ENCODE data around the gene LRFN2.

LRFN2 gene

DNA sequence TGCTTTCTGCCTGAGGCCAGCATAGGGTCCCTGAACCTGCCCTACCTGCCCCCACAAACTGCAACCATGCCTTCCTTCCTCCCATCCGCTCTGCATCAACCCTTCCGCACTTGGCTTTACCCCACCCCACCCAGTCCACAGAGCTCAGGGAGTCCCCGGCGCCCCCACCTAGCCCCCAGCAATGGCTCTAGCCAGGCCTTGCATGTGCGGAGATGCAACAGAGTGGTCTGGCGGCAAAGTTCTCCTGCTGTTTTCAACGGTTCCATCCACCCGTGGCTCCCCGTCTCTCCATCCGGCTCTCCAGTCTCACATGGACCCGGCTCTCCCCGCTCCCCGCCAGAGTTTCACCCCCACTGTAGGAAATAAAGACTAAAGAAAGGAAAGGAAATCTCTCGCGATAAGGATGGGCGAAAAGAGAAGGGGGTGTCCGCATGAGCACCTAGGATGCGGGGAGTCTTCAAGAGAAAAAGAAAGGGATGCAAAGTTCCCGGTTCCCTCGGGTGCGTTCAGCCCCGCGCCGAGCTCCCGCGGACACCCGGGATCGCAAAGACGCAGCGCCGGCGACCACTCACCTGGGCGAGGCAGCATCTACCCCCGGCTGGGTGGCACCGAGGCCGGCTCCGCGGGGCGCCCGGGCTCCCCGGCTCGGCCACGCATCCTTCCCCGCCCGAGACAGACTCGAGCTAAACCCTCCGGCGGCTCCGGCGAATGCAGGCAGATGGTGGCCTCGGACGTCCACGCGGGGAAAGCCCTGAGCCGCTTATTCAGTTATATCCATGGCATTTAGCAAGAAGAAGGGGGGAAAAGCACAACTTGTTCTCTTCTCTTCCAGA lies 579 bp downstream of the LRFN2 start:
- no peak for DNase-seq (ENCODE audit: low read depth in 4 of 4, low spot score in 1 of 4)

DNA sequence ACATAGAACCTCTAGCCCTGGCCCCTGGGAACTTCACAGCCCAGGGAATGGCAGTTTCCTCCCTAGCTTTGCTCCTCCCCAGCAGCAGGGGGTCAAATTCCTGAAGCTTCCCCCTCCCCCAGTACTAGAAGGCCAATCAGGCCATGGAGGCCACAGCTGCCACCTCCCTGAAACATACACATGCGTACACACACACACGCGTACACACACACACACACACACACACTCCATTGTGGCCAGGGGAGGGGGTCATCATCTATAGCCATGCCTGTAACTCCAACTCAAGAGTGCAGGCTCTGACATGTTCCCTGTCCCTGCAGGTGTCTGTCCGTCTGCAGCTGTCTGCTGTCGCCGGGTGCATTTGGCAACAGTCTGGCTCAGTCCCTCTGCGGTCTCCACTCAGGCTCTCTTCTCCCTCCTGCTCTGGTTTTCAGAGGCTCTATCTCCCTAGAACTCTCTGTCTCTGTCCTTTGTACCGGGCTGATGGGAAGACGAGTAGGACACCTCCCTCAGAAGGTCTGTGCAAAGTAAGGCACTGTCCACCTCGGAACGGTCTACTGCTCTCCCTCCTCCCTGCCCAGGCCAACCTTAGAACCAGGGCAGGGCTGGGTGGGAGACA lies 1.4 kb downstream of the LRFN2 start:
- no peak for DNase-seq (ENCODE audit: low read depth in 4 of 4, low spot score in 1 of 4)

GRCh38 chr6:40585223-40585622 lies 1.9 kb downstream of the LRFN2 start:
- no peak for DNase-seq (ENCODE audit: low read depth in 4 of 4, low spot score in 1 of 4)

- DNase-seq (ENCODE audit: low read depth in 4 of 4, low spot score in 1 of 4): no peak
Observed at GRCh38 chr6:40584741-40585140, 2.4 kb downstream of the LRFN2 start.

DNA sequence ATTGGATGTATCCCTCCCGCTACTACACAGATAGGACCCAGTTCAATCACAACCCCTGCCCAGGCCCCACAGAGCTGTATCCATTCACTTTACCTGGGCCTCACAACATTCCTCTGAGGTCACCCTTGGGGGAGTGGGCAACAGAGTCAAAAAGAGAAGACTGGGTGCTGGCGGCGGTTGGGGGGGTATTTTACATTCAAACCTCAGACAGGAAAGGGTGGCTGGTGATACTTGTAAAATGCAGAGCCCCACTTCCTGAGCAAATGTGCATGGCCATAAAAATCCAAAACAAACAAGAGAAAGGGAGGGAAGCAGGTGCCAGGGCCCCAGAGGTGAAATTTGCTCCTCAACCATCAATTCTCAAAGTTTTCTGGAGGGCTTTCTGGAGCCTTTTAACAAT lies 3.5 kb downstream of the LRFN2 start:
- DNase-seq (ENCODE audit: low read depth in 4 of 4, low spot score in 1 of 4): no peak

GRCh38 chr6:40582892-40583291 lies 4.3 kb downstream of the LRFN2 start:
- no peak for DNase-seq (ENCODE audit: low read depth in 4 of 4, low spot score in 1 of 4)

DNA sequence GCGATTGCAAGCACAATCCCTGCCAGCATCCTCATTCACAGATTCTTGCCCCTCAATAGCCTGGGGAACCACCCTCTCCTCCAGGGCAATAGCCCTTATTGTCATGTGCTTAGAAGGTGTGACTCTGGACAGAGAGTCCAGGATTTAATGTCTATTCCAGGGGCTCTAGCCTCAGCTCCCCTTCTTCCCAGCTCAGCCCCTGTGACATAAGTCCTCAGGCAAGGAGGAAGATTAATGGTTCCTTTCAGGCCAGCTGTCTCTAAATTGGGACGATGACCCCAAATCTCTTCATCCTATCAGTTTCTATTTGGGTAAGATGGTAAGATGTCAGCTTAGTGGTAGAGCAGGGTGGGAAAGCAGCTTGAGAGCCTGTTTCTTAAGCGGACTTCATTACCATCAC lies 8.1 kb downstream of the LRFN2 start:
- DNase-seq (ENCODE audit: low read depth in 4 of 4, low spot score in 1 of 4): no peak

GRCh38 chr6:40577672-40578071 lies 9.5 kb downstream of the LRFN2 start:
- DNase-seq (ENCODE audit: low read depth in 4 of 4, low spot score in 1 of 4): no peak

GRCh38 chr6:40573221-40573620 lies 13.9 kb downstream of the LRFN2 start:
- DNase-seq (ENCODE audit: low read depth in 4 of 4, low spot score in 1 of 4): no peak

DNA sequence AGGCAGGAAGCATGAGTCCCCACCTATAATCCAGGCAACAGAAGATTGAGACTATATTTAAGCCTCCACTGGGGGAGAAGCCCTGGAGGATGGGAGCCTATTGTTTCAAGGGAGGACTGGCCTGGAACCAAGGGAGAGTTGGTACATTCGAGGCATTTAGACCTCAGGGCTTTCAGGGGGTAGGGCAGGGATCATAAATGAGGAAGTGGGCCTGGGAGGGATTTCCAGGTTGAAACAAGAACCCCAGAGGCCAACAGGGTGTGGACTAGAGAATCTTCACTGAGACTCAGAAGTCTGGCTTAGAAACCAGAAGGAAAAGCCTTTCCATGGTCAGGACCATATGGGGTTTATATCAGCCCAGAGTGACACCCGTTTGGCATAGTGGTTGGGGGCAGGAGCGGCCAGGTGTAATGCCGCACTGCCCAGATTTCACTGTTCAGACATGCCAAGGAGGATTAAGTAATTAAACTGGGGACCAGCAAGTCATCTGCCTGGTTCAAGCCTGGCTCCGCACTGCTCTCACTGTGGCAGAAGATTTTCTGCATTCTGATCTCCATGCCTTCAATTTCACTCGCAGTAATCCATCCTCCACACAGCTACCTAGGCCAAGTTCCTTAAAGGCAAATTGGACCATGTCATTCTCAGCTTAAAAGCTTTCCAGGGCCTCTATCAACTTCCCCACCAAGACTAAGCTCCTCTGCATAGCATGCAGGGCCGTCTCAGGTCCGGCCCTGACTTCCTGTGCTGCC lies 17.8 kb downstream of the LRFN2 start:
- DNase-seq (ENCODE audit: low read depth in 4 of 4, low spot score in 1 of 4): no peak

DNA sequence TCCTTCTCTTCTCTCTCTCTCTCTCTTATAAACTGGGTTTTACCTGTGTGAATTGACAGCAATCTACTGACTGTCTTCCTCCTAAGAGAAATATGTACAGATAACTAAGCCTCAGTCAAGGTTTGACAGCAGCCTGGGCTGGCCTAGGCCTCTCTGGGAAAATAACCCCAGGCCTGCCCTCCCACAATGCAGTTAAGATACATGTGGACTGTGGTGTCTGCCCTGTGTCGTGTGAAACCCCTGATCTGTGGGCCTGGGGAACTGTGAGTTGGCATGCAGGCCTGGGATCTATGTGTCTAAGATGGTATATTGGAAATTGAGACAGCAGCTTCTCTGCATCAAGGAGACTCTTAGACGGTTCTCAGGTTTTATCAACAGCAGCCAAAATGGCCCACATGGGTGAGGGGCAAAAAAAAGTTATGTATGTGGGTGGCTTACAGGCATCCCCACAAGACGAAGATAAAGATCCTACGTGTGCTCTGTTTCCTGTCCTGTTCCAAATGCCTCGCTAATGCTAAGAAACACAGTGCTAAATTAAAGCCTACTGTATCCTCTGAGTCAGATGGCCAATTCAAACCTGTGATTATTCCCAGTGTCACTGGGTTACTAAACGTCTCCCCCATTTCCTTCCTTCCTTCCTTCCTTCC lies 19.0 kb downstream of the LRFN2 start:
- no peak for DNase-seq (ENCODE audit: low read depth in 4 of 4, low spot score in 1 of 4)

- DNase-seq (ENCODE audit: low read depth in 4 of 4, low spot score in 1 of 4): no peak
Observed at GRCh38 chr6:40563111-40563510, 24.1 kb downstream of the LRFN2 start.

- no peak for DNase-seq (ENCODE audit: low read depth in 4 of 4, low spot score in 1 of 4)
Observed at GRCh38 chr6:40559056-40559455, 28.1 kb downstream of the LRFN2 start.

- DNase-seq (ENCODE audit: low read depth in 4 of 4, low spot score in 1 of 4): no peak
Observed at GRCh38 chr6:40558102-40558501, 29.1 kb downstream of the LRFN2 start.

- no peak for DNase-seq (ENCODE audit: low read depth in 4 of 4, low spot score in 1 of 4)
Observed at GRCh38 chr6:40556881-40557280, 30.3 kb downstream of the LRFN2 start.

GRCh38 chr6:40556023-40556422 lies 31.1 kb downstream of the LRFN2 start:
- DNase-seq (ENCODE audit: low read depth in 4 of 4, low spot score in 1 of 4): no peak

- no peak for DNase-seq (ENCODE audit: low read depth in 4 of 4, low spot score in 1 of 4)
Observed at GRCh38 chr6:40555092-40555491, 32.1 kb downstream of the LRFN2 start.

- no peak for DNase-seq (ENCODE audit: low read depth in 4 of 4, low spot score in 1 of 4)
Observed at GRCh38 chr6:40552941-40553340, 34.2 kb downstream of the LRFN2 start.

- no peak for DNase-seq (ENCODE audit: low read depth in 4 of 4, low spot score in 1 of 4)
Observed at GRCh38 chr6:40551966-40552505, 35.1 kb downstream of the LRFN2 start.

DNA sequence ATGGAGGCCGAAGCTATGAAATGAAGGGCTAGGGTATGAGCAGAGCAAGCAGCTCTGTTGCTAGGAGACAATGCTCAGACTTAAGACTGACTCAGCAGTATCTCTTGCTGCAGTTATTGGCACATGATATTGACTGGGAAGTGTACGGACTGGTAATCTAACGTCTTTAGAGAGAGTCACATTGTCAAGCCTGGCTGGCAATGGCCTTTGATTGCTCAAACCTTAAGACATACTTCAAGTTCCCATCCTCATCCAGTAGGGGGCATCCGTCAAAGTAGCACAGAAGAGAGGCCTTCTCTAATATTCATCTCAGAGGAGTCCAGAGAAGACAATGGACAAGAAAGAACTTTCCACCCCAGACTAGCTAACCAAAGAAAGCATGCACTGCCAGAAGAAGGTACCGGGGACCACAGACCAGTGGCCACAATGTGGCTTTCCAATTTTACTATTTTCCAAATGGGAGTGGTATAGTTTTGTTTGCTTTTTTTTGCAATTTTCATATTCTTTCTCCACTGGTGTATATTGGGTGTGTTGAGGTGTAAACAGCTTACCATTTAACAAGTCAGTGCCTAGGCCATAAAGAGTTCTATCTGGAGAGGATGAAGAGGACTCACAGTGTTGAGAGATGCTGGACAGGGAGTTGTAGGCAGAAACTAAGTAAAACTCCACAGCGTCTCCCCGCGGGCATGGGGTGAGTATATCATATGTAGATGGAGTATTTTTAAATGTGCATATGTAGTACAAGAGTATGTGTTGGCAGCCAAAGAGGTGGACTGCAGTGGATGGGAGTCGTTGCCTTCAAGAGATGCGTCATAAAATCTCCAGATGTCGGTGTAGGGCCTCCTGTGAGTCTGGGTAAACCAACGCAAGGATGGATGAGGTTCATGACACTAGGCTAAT lies 36.7 kb downstream of the LRFN2 start:
- peak in 1 of 4 experiments; percentile 3 for DNase-seq (ENCODE audit: low read depth in 4 of 4, low spot score in 1 of 4)

Data from stimulated activated CD4-positive, alpha-beta T cell treated with anti-CD3 and anti-CD28 coated beads, Interleukin-1b, Interleukin-23, amount 100 ng/mL, for 24 hours (primary cell).